A549 (cell line): ENCODE measurements around the gene CHST11. TPM values are rescaled to one million over a fixed set of nuclear protein-coding genes. Genes with fewer than 3 reads are reported as not detected.

Experiments
- ATAC-seq, 2 experiments: fragments of 200-7000 bp in 1 of 2; fragments of >200 bp in 1 of 2; cut with Nextera tagmentation in 1 of 2; cut with Tn5 transposase in 1 of 2; 3 replicates each; pipeline versions ENCODE4 v1.8.0 to v1.9.1; 2018 to 2020; ENCODE audit warnings: mild to moderate bottlenecking in 1 of 2, moderate library complexity in 1 of 2
- CTCF ChIA-PET: fragments of 300-600 bp; sonication (Branson Sonifier 250); formaldehyde crosslinking; extraction: SDS; loops from one replicate; lab custom pipeline; 2021; ENCODE audit warnings: antibody characterized with exemption, inconsistent platforms; lab: Yijun Ruan, JAX
- POLR2A ChIA-PET: fragments of 350-600 bp; formaldehyde crosslinking; extraction: SDS; loops from one replicate; lab custom pipeline; 2021; ENCODE audit warnings: antibody characterized with exemption, inconsistent platforms; lab: Yijun Ruan, JAX
- DNase-seq, 2 experiments: peaks; one replicate each; pipeline versions ENCODE4 v3.0.0 to v3.0.0-alpha.2; 2011 to 2016; ENCODE audit warnings: low read depth in 1 of 2, low spot score in 1 of 2
- FAIRE-seq: peaks from 2 replicates; lab custom pipeline; 2011; peaks lifted over from hg19 to GRCh38; lab: Jason Lieb, UNC
- H3K27ac ChIP-seq, 2 experiments: fragments of >200 bp; sonication (Bioruptor Twin); formaldehyde crosslinking; 3 replicates each; pipeline ENCODE4 v1.5.1; 2016 to 2017
- H3K4me1 ChIP-seq: fragments of >200 bp; sonication (Bioruptor Twin); formaldehyde crosslinking; 3 replicates; pipeline ENCODE4 v1.6.1; 2016
- H3K4me2 ChIP-seq: fragments of >200 bp; sonication (Bioruptor Twin); formaldehyde crosslinking; 3 replicates; pipeline ENCODE4 v1.6.1; 2016
- H3K4me3 ChIP-seq: fragments of >200 bp; sonication (Bioruptor Twin); formaldehyde crosslinking; 3 replicates; pipeline ENCODE4 v1.5.1; 2016
- H3K9me3 ChIP-seq: fragments of >200 bp; sonication (Bioruptor Twin); formaldehyde crosslinking; 3 replicates; pipeline ENCODE4 v1.6.1; 2016
- BHLHE40 ChIP-seq: IDR thresholded peaks from 2 replicates; pipeline ENCODE4 v1.6.1; 2012; ENCODE audit warnings: low read depth, low read length, inconsistent platforms
- CBX2 ChIP-seq: fragments of 200-600 bp; sonication (generic); IDR thresholded peaks from 2 replicates; pipeline ENCODE4 v1.6.1; 2016; ENCODE audit warnings: low read depth, mild to moderate bottlenecking, borderline replicate concordance
- CBX8 ChIP-seq: fragments of 200-600 bp; sonication (generic); IDR thresholded peaks from 2 replicates; pipeline ENCODE4 v1.6.1; 2016
- E2F6 ChIP-seq: IDR thresholded peaks from 2 replicates; pipeline ENCODE4 v1.6.1; 2012; ENCODE audit warnings: low read depth, borderline replicate concordance
- EHF ChIP-seq: fragments of 250-450 bp; sonication (Bioruptor Pico); IDR thresholded peaks from 2 replicates; pipeline ENCODE4 v1.5.0; 2020; ENCODE audit warnings: mild to moderate bottlenecking
- EP300 ChIP-seq, 2 experiments: fragments of >200 bp; sonication (Bioruptor Twin); formaldehyde crosslinking; IDR thresholded peaks; 2 replicates in 1 of 2; 3 replicates in 1 of 2; pipeline ENCODE4 v1.6.1; 2016 to 2017
- FOSB ChIP-seq: fragments of 250-450 bp; sonication (Bioruptor Pico); IDR thresholded peaks from 2 replicates; pipeline ENCODE4 v1.5.0; 2020; ENCODE audit warnings: mild to moderate bottlenecking, moderate library complexity
- FOSL2 ChIP-seq, 2 experiments: fragments of 450-650 bp in 1 of 2; fragments of >200 bp in 1 of 2; sonication (Bioruptor Twin) in 1 of 2; formaldehyde crosslinking; IDR thresholded peaks; 2 replicates each; pipeline versions ENCODE4 v1.5.0 to v1.6.1; 2016 to 2020; ENCODE audit warnings: mild to moderate bottlenecking in 1 of 2, moderate library complexity in 1 of 2
- FOXS1 ChIP-seq: fragments of 250-450 bp; sonication (Bioruptor Pico); IDR thresholded peaks from 2 replicates; pipeline ENCODE4 v1.5.0; 2020; ENCODE audit warnings: mild to moderate bottlenecking, moderate library complexity
- HDAC2 ChIP-seq: fragments of 200-600 bp; sonication (generic); IDR thresholded peaks from 2 replicates; pipeline ENCODE4 v1.6.1; 2016
- HES2 ChIP-seq: fragments of >200 bp; sonication (Bioruptor Twin); formaldehyde crosslinking; IDR thresholded peaks from 2 replicates; pipeline ENCODE4 v1.6.1; 2016
- HMGXB4 ChIP-seq: fragments of 250-450 bp; sonication (Bioruptor Pico); IDR thresholded peaks from 2 replicates; pipeline ENCODE4 v1.5.0; 2021; ENCODE audit warnings: mild to moderate bottlenecking, moderate library complexity, borderline replicate concordance
- HOXA7 ChIP-seq: fragments of 250-450 bp; sonication (Bioruptor Pico); IDR thresholded peaks from 2 replicates; pipeline ENCODE4 v1.5.0; 2020; ENCODE audit warnings: mild to moderate bottlenecking, moderate library complexity
- HOXB13 ChIP-seq: fragments of 250-450 bp; sonication (Bioruptor Pico); IDR thresholded peaks from 2 replicates; pipeline ENCODE4 v1.5.0; 2020; ENCODE audit warnings: low read depth, mild to moderate bottlenecking, moderate library complexity
- HOXB5 ChIP-seq: fragments of 250-450 bp; sonication (Bioruptor Pico); IDR thresholded peaks from 2 replicates; pipeline ENCODE4 v1.5.0; 2020; ENCODE audit warnings: mild to moderate bottlenecking, moderate library complexity
- JUN ChIP-seq, 2 experiments: fragments of >200 bp; sonication (Bioruptor Twin); formaldehyde crosslinking; IDR thresholded peaks; 2 replicates in 1 of 2; 3 replicates in 1 of 2; pipeline ENCODE4 v1.6.1; 2016 to 2017
- JUNB ChIP-seq: fragments of >200 bp; sonication (Bioruptor Twin); formaldehyde crosslinking; IDR thresholded peaks from 2 replicates; pipeline ENCODE4 v1.6.1; 2016
- MAFK ChIP-seq: fragments of 450-650 bp; IDR thresholded peaks from 2 replicates; pipeline ENCODE4 v1.6.1; 2014; ENCODE audit not compliant: partially characterized antibody
- NFE2L2 ChIP-seq: fragments of 150-350 bp; conservative IDR thresholded peaks from 2 replicates; pipeline ENCODE4 v1.6.1; 2014; ENCODE audit warnings: low read length
- PHF8 ChIP-seq: fragments of 200-600 bp; sonication (generic); IDR thresholded peaks from 2 replicates; pipeline ENCODE4 v1.6.1; 2016; ENCODE audit warnings: low read depth, mild to moderate bottlenecking, antibody characterized with exemption, moderate library complexity, borderline replicate concordance
- RARB ChIP-seq: fragments of 250-450 bp; sonication (Bioruptor Pico); IDR thresholded peaks from 2 replicates; pipeline ENCODE4 v1.8.0; 2021; ENCODE audit warnings: mild to moderate bottlenecking, moderate library complexity
- RFX5 ChIP-seq: fragments of 450-650 bp; IDR thresholded peaks from 2 replicates; pipeline ENCODE4 v1.7.1; 2014; ENCODE audit warnings: antibody characterized with exemption, mild to moderate bottlenecking, moderate library complexity
- RNF2 ChIP-seq: fragments of 200-600 bp; sonication (generic); IDR thresholded peaks from 2 replicates; pipeline ENCODE4 v1.6.1; 2016; ENCODE audit warnings: low read depth, mild to moderate bottlenecking, antibody characterized with exemption, moderate library complexity, borderline replicate concordance
- WGBS: methylation state at CpG from one replicate; pipeline ENCODE4 v1.1.6; 2017; ENCODE audit errors: missing lambda C conversion rate; 5-methylcytosine and 5-hydroxymethylcytosine counted together
- polyA plus RNA-seq, 4 experiments: library from polyadenylated mRNA; depleted of rRNA in 3 of 4; stranded (reverse); fragments of >200 nt; fragmentation: RNase III in 1 of 4; extraction: RNeasy Plus Mini Kit Qiagen cat#74134 plus additional on column Dnase treatment in 1 of 4; gene quantifications; 2 replicates in 3 of 4; 3 replicates in 1 of 4; pipeline ENCODE4 v1.2.3, GENCODE V29; 2011 to 2017

CHST11 gene
- polyA plus RNA-seq, 2 of the 4 experiments (the other 2 are of a cell fraction), result 19.2 to 21.8 TPM

GRCh38 chr12:104549815-104550480 is 93.2 kb downstream of the CHST11 start:
- H3K4me2 ChIP-seq, result peak overlapping the region; percentile 9; the same call in 1 of the 3 replicates
- TF ChIP-seq JUN (IDR thresholded peaks at IDR 0.05) (no peak), FOXS1 (CRISPR knock-in tag) (no peak), JUNB (no peak), FOSL2 (IDR thresholded peaks at IDR 0.05) (no peak), FOSL2 (CRISPR knock-in tag; IDR thresholded peaks at IDR 0.05) (peak; percentile 69)
- 62% methylated on average over 9 of the region's 9 CpGs for WGBS
- no peak overlapping the region for H3K4me3 ChIP-seq
- no peak overlapping the region for H3K27ac ChIP-seq
- DNase-seq (peak in 1 of 2 experiments; percentile 15), FAIRE-seq (no peak), ATAC-seq (peak in 1 of 2 experiments; percentile 37; a peak in 4 of 6 replicates)
- CTCF ChIA-PET, result interaction anchor here (0.6 to 0.7 kb wide), 2 partner anchors 19 to 168 kb away, joined by 3 read pairs; no protein-coding TSS in a partner anchor
- H3K4me1 ChIP-seq, result peaks cover 12% of the 10 kb centered on the region; the same call in 2 of the 3 replicates
- POLR2A ChIA-PET, result no interaction called here
- H3K9me3 ChIP-seq, result no peaks in the 10 kb centered on the region

- TF ChIP-seq HMGXB4 (CRISPR knock-in tag) (no peak), MAFK (no peak), PHF8 (no peak), HOXB13 (CRISPR knock-in tag) (no peak)
- WGBS, result 88% methylated on average over 14 of the region's 14 CpGs
- FAIRE-seq, result no peak
- no peak for ATAC-seq
- ChIA-PET CTCF (interaction anchor here (0.7 to 1.4 kb wide), 3 partner anchors 9 to 170 kb away, joined by 3 to 6 read pairs (median 3); no protein-coding TSS in a partner anchor), POLR2A (no interaction called here)
- Histone ChIP-seq H3K4me3 (no peak overlapping the region), H3K4me1 (peaks cover 12% of the 10 kb centered on the region; the same call in 2 of the 3 replicates), H3K9me3 (no peaks in the 10 kb centered on the region), H3K27ac (no peak overlapping the region), H3K4me2 (no peak overlapping the region)
- DNase-seq, result no peak
Observed at GRCh38 chr12:104551313-104551931, 94.7 kb downstream of the CHST11 start.

GRCh38 chr12:104553421-104553820 is 96.7 kb downstream of the CHST11 start:
- DNase-seq (no peak), ATAC-seq (no peak), FAIRE-seq (no peak)
- WGBS, result 91% methylated on average over 4 of the region's 4 CpGs
- Histone ChIP-seq H3K4me3 (no peak overlapping the region), H3K4me2 (no peak overlapping the region), H3K27ac (no peak overlapping the region), H3K4me1 (peaks cover 12% of the 10 kb centered on the region; the same call in 2 of the 3 replicates), H3K9me3 (no peaks in the 10 kb centered on the region)
- no peak for TF ChIP-seq EHF (CRISPR knock-in tag)
- TF ChIP-seq FOSB, result no peak
- ChIA-PET CTCF (interaction anchor here (0.9 kb wide), 1 partner anchor 171 kb away, joined by 3 read pairs; no protein-coding TSS in a partner anchor), POLR2A (no interaction called here)

GRCh38 chr12:104555648-104556047 is 98.9 kb downstream of the CHST11 start:
- DNase-seq, result no peak
- ChIA-PET CTCF (interaction anchor here (1.3 kb wide), 1 partner anchor 12 kb away, joined by 3 read pairs; no protein-coding TSS in a partner anchor), POLR2A (no interaction called here)
- WGBS, result 80% methylated on average over 6 of the region's 6 CpGs
- no peak for FAIRE-seq
- Histone ChIP-seq H3K4me1 (no peaks in the 10 kb centered on the region; the same call in 2 of the 3 replicates), H3K9me3 (no peaks in the 10 kb centered on the region), H3K27ac (no peak overlapping the region), H3K4me2 (no peak overlapping the region), H3K4me3 (no peak overlapping the region)
- ATAC-seq, result no peak
- no peak for TF ChIP-seq EHF (CRISPR knock-in tag)
- TF ChIP-seq CBX8, result no peak
- no peak for TF ChIP-seq HES2
- no peak for TF ChIP-seq BHLHE40
- TF ChIP-seq FOSB, result no peak
- TF ChIP-seq RNF2, result no peak
- TF ChIP-seq RARB, result no peak
- no peak for TF ChIP-seq HOXB13 (CRISPR knock-in tag)
- TF ChIP-seq HOXA7 (CRISPR knock-in tag), result no peak
- TF ChIP-seq HOXB5 (CRISPR knock-in tag), result no peak
- TF ChIP-seq HDAC2, result no peak
- no peak for TF ChIP-seq EP300 (IDR thresholded peaks at IDR 0.05)
- no peak for TF ChIP-seq CBX2
- TF ChIP-seq RFX5, result no peak
- no peak for TF ChIP-seq E2F6
- no peak for TF ChIP-seq NFE2L2
